Spleen (tissue), 7 donors: ENCODE results near the gene AQR.

Experiments
- CTCF ChIP-seq, 11 experiments: fragments of 200-600 bp in 7 of 11; fragments of 450-650 bp in 4 of 11; sonication (generic) in 4 of 11; IDR thresholded peaks in 8 of 11; conservative IDR thresholded peaks in 3 of 11; 1 replicate in 7 of 11; 2 replicates in 4 of 11; pipeline versions ENCODE4 v1.4.0 to v1.8.0; 2016 to 2021; ENCODE audit warnings: antibody characterized with exemption in 11 of 11, inconsistent platforms in 4 of 11, mild to moderate bottlenecking in 1 of 11
- POLR2AphosphoS5 ChIP-seq, 3 donors: sonication (generic); formaldehyde crosslinking; IDR thresholded peaks; one replicate each; pipeline ENCODE4 v1.5.1; 2017; ENCODE audit warnings: antibody characterized with exemption in 3 of 3
- donor health status: DM: no; HTN: no; CAD: no; lungs with moderate emphysema.
- donor health status: DM: no; HTN: no; CAD: no.
- donor health status: DM: no; HTN: no; CAD: no.

- no peak for TF ChIP-seq POLR2AphosphoS5 (IDR thresholded peaks at IDR 0.05)
- no peak for TF ChIP-seq CTCF (IDR thresholded peaks at IDR 0.05 in 8 of 11, conservative IDR thresholded peaks at IDR 0.05 in 3 of 11)
These were observed 6.5 kb upstream of the AQR start for GRCh38 chr15:34976073-34976472.
